Midbrain (tissue), 1 donor: ENCODE measurements around the gene TMEM123.
"Not testable (repeated sequence)": the region's sequence is repeated elsewhere in the genome, so short reads cannot be mapped to it uniquely, and the experiment has no call there.

Experiments
- DNase-seq: peaks from one replicate; lab custom pipeline; 2025; lab: John Stamatoyannopoulos, UW

Gene TMEM123

DNA sequence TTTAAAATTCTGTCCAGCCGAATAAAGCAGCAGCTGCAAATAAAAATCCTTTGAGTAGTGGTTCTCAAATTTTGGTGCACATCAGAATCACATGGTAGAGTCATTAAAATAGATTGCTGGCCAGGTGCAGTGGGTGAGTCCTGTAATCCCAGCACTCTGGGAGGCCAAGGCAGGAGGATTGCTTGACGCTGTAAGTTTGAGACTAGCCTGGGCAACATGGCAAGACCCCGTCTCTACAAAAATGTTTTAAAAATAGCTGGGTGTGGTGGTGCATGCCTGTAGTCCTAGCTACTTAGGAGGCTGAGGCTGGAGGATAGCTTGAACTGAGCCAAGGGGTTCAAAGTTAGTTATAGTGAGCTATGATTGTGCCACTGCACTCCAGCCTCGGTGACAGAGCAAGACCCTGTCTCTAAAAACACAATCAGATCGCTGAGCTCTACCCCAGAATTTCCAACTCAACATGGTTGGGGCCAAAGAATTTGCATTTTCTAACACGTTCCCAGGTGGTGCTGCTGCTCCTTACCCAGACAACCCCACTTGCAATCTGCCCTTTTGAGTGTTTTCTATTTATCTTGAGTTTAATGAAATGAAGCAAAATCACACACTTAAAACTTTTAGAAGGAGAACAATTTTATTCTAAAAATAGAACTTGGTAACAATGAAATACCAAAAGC, 56.7 kb downstream of the TMEM123 start:
- DNase-seq: no peak

- no peak for DNase-seq
Measured at GRCh38 chr11:102393272-102393730, 59.3 kb downstream of the TMEM123 start.

- no peak for DNase-seq
Measured at GRCh38 chr11:102391549-102392237, 60.9 kb downstream of the TMEM123 start.

- peak; percentile 77 for DNase-seq
Measured at GRCh38 chr11:102390667-102391465, 61.7 kb downstream of the TMEM123 start.

GRCh38 chr11:102389253-102389652, 63.3 kb downstream of the TMEM123 start:
- no peak for DNase-seq

DNA sequence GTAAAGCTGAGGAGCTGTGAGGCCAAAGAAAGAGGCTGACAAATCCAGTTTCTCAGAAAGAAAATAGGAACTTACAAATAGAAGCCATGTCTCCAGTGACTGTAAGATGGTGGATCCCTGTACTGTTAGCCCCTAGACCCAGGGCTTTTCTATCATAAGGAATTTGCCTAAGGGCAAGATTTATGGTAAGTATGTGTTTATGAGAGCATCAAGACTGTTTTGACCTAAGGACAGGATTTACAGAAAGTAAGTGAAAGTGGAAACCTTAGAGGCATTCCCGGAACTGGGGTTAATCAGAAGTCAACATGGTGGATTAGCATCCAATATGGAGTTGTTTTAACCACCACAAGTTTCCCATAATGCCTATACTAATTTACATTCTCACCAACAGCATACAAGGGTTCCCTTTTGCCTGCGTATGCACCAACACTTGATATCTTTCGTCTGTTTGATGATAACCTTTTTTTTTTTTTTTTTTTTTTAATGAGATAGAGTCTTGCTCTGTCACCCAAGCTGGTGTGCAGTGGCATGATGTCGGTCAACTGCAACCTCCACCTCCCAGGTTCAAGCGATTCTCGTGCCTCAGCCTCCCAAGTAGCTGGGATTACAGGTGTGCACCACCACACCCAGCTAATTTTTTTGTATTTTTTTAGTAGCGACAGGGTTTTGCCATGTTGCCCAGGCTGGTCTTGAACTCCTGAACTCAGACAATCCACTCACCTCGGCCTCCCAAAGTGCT, 65.4 kb downstream of the TMEM123 start:
- DNase-seq: no peak

DNA sequence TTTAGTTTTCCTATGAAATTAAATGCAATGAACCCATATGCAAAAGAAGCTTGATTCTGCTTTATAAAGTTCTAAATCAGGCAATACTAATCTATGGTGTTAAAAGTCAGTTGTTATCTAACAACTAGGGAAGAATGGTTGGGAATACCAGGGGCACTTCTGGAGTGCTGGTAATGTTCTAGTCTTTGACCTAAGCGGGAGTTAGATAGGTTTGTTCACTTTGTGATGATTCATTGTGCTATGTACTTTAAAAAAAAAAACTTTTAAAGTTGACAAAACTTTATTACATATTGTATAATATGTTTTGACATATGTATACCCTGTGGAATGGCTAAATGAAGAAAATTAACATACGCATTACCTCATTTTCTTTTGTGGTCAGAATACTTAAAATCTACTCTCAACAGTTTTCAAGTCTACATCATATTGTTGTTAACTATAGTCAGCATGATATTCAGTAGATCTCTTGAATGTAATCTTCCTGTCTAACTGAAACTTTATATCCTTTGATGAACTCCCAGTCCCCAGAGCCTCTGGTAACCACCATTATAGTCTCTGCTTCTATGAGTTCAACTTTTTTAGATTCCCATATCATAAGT, 66.3 kb downstream of the TMEM123 start:
- DNase-seq: no peak

- DNase-seq: no peak
Measured at GRCh38 chr11:102385085-102386007, 67.2 kb downstream of the TMEM123 start.

DNA sequence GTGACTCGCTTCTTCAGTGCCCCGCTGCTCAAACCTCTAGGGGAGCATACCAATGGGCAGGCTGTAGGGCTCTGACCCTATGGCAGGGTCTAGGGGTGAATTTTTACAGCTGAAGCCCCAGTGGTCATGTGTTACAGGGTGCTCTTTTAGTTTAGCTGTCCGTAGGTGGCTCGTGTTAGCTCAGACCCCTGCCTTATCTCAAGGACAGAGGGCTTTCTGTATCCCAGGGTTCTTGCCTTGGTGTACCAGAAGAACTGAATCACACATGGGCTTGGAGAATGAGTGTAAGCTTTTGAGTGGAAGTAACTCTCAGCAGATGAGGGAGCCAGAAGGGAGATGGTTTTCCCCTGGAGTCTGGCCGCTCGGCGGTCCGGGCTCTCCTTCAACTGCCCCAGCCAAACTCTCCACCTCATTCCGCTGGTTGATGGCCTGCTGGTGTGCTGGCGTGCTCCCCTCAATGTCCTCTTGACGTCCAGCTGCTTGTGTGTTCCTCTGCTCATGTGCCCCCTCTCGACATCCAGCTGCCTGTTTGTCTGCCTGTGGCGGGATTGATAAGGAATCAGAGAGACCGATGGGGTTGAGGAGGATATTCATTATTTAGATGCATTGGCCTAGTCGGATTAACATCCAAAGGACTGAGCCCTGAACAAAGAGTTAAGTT, 68.0 kb downstream of the TMEM123 start:
- no peak for DNase-seq

- DNase-seq: no peak
Measured at GRCh38 chr11:102383839-102384238, 68.7 kb downstream of the TMEM123 start.

DNA sequence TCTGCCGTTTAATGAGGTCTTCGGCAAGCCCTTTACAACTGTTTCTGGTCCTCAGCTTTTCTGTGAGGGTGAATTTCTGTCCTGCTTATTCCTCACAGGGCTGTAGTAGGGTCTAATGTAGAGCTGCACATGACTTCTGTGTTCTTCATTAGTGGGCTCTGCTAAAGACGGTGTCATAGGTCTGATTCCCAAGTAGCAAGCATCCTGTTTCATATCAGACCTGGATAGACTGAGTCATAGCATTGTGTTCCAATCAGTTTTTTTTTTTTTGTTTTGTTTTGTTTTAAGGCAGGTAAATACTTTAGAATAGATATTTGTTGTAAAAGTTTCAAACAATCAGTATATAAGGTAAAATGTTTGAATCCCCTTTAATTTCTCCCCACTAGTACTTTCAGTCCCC, 70.2 kb downstream of the TMEM123 start:
- no peak for DNase-seq

GRCh38 chr11:102378818-102379217, 73.7 kb downstream of the TMEM123 start:
- no peak for DNase-seq

DNA sequence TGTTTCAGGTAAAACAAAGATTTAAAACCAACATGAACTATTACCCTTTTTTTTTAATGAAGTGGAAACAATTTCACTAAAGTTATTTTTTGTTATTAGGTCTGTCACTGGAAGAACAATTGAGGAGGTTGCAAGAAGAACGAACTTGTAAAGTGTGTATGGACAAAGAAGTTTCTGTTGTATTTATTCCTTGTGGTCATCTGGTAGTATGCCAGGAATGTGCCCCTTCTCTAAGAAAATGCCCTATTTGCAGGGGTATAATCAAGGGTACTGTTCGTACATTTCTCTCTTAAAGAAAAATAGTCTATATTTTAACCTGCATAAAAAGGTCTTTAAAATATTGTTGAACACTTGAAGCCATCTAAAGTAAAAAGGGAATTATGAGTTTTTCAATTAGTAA, 74.7 kb downstream of the TMEM123 start:
- no peak for DNase-seq

DNA sequence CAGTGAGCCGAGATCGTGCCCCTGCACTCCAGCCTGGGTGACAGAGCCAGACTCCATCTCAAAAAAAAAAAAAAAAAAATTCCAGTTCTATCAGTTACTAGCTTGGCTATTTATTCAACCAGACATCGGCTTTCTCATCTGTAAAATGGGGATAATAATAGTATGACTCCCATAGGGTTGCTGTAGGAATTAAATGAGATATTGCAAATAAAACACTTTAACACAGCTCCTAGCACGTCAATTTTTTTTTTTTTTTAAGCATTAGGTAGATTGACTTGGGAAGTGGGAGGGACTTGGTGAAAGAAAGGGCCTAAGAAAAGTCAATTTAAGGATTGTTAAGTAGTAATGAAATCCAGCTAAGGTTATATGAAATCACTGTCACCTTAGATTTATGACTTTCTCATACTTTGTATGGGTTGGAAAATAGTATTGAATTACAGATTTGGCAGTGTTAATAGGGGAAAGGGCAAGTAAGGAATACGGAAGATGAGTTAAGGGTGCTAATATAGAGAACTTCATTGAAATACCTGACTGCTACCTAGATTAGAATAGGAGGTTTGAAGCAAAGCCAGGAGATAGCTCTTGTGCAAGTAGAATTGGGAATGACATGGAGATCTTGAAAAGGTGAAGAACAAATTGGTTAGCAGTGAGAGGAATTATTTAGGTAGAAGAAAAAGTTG, 76.7 kb downstream of the TMEM123 start:
- DNase-seq: no peak

DNA sequence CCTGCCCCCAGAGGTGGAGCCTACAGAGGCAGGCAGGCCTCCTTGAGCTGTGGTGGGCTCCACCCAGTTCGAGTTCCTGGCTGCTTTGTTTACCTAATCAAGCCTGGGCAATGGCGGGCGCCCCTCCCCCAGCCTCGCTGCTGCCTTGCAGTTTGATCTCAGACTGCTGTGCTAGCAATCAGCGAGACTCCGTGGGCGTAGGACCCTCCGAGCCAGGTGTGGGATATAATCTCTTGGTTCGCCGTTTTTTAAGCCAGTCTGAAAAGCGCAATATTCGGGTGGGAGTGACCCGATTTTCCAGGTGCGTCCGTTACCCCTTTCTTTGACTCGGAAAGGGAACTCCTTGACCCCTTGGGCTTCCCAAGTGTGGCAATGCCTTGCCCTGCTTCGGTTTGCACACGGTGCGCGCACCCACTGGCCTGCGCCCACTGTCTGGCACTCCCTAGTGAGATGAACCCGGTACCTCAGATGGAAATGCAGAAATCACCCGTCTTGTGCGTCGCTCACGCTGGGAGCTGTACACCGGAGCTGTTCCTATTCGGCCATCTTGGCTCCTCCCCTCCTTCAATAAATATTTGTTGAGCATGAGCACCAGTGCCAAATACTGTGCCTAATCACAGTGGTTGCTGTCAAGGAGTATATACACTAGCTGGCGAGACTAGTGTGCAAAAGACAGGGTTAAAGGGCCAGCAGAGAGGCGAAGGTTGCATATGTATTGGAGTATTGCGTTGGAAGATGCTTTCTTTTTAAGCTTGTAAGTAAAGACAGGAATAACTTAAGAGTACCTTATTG, 77.7 kb downstream of the TMEM123 start:
- DNase-seq: not testable (repeated sequence)

GRCh38 chr11:102368472-102368871, 84.1 kb downstream of the TMEM123 start:
- no peak for DNase-seq

- DNase-seq: peak; percentile 3
Measured at GRCh38 chr11:102367364-102367763, 85.2 kb downstream of the TMEM123 start.

GRCh38 chr11:102364991-102365390, 87.6 kb downstream of the TMEM123 start:
- no peak for DNase-seq
